Measurements from ENCODE around the gene TAPT1.

DNA sequence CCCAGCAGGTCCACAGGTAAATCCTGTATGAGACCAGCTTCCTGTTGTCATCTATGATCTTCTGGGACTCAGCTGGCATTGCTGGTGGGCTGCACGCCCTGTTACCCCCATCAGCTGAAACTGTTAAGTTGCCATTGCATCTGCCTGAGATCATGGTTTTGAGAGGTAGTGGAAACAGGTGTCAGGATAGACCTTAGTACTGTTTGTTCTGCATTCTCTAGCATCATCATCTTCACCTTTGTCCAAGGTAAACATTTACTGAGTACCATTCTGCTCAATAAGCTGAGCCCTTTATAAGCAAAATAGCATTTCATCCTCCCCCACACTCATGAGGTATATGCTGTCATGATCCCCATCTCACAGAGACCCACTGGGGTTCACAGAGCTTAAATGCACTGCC, 99.6 kb downstream of the TAPT1 start:
- TF ChIP-seq, protein P1, sequence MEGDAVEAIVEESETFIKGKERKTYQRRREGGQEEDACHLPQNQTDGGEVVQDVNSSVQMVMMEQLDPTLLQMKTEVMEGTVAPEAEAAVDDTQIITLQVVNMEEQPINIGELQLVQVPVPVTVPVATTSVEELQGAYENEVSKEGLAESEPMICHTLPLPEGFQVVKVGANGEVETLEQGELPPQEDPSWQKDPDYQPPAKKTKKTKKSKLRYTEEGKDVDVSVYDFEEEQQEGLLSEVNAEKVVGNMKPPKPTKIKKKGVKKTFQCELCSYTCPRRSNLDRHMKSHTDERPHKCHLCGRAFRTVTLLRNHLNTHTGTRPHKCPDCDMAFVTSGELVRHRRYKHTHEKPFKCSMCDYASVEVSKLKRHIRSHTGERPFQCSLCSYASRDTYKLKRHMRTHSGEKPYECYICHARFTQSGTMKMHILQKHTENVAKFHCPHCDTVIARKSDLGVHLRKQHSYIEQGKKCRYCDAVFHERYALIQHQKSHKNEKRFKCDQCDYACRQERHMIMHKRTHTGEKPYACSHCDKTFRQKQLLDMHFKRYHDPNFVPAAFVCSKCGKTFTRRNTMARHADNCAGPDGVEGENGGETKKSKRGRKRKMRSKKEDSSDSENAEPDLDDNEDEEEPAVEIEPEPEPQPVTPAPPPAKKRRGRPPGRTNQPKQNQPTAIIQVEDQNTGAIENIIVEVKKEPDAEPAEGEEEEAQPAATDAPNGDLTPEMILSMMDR (conservative IDR thresholded peaks at IDR 0.05; ENCODE audit: low read length), result no peak
- no peak for TF ChIP-seq EZH2phosphoT487 (IDR thresholded peaks at IDR 0.05; ENCODE audit: borderline replicate concordance)

Measured in Loucy (cell line).